K562 (cell line): ENCODE results near the gene E2F2. TPM values are rescaled to one million over a fixed set of nuclear protein-coding genes. Genes with fewer than 3 reads are reported as not detected.

Experiments
- DPF2 ChIP-seq: fragments of 450-650 bp; IDR thresholded peaks from 2 replicates; pipeline ENCODE4 v1.6.1; 2016
- EP300 ChIP-seq: IDR thresholded peaks from 2 replicates; pipeline ENCODE4 v1.6.1; 2012; ENCODE audit warnings: low read length, improper control_type of control experiment
- NEUROD1 ChIP-seq: fragments of 150-350 bp; IDR thresholded peaks from 2 replicates; pipeline ENCODE4 v1.6.1; 2014; ENCODE audit warnings: borderline replicate concordance, low read length, low read depth; ENCODE audit not compliant: partially characterized antibody
- RB1 ChIP-seq: fragments of 450-650 bp; IDR thresholded peaks from 2 replicates; pipeline ENCODE4 v1.6.1; 2017; ENCODE audit warnings: low read depth, mild to moderate bottlenecking
- SMARCE1 ChIP-seq: fragments of 450-650 bp; IDR thresholded peaks from 2 replicates; pipeline ENCODE4 v1.7.1; 2016; ENCODE audit warnings: mild to moderate bottlenecking
- ZNF143 ChIP-seq: sonication (generic); formaldehyde crosslinking; IDR thresholded peaks from 2 replicates; pipeline ENCODE4 v1.9.0; 2022; ENCODE audit warnings: mild to moderate bottlenecking, missing genetic modification reagents
- polyA plus RNA-seq, 8 experiments: library from polyadenylated mRNA; depleted of rRNA in 4 of 8; stranded (reverse) in 5 of 8; unstranded in 3 of 8; fragments of >200 nt; fragmentation: Nextera tagmentation in 2 of 8; fragmentation: Illumina TruSeq in 1 of 8; extraction: Ambion mirVana in 2 of 8; extraction: Trizol in 1 of 8; gene quantifications; 2 replicates each; pipeline versions ENCODE4 v1.2.1 to v1.2.3, GENCODE V29; 2011 to 2014; ENCODE audit warnings: inconsistent platforms in 1 of 8, missing spikeins in 1 of 8
- total RNA-seq, 7 experiments: library from RNA; depleted of rRNA in 6 of 7; stranded (reverse); fragments of >200 nt in 6 of 7; fragmentation: Illumina TruSeq in 2 of 7; extraction: Trizol in 2 of 7; gene quantifications; 2 replicates each; pipeline versions ENCODE4 v1.2.1 to v1.2.3, GENCODE V29; 2011 to 2021; ENCODE audit warnings: low replicate concordance in 1 of 7
- TF ChIP-seq, protein P1 (sequence below): sonication (generic); formaldehyde crosslinking; IDR thresholded peaks from 2 replicates; pipeline ENCODE4 v1.8.0; 2023; ENCODE audit warnings: missing genetic modification reagents, mild to moderate bottlenecking, borderline replicate concordance
- TF ChIP-seq, protein P2 (sequence below): fragments of 450-650 bp; formaldehyde crosslinking; conservative IDR thresholded peaks from 2 replicates; pipeline ENCODE4 v1.4.0; 2022; ENCODE audit warnings: mild to moderate bottlenecking, missing genetic modification characterization
- TF ChIP-seq, protein P3 (sequence below), 2 experiments: IDR thresholded peaks; 2 replicates each; pipeline ENCODE4 v1.6.1; 2011; ENCODE audit warnings: borderline replicate concordance in 1 of 2, control low read depth in 1 of 2, low read depth in 1 of 2, low read length in 1 of 2, mild to moderate bottlenecking in 1 of 2, mixed read lengths in 1 of 2, moderate library complexity in 1 of 2; ENCODE audit not compliant: insufficient read depth in 1 of 2, insufficient read length in 1 of 2, poor library complexity in 1 of 2, severe bottlenecking in 1 of 2; ENCODE audit errors: extremely low read depth in 1 of 2
- TF ChIP-seq, protein P4 (sequence below): fragments of 450-650 bp; formaldehyde crosslinking; IDR thresholded peaks from 2 replicates; pipeline ENCODE4 v1.4.0; 2020; ENCODE audit warnings: mild to moderate bottlenecking, moderate library complexity
- TF ChIP-seq, protein P5 (sequence below): fragments of 450-650 bp; formaldehyde crosslinking; IDR thresholded peaks from 2 replicates; pipeline ENCODE4 v1.4.0; 2020; ENCODE audit warnings: mild to moderate bottlenecking, moderate library complexity
- TF ChIP-seq, protein P6 (sequence below): fragments of 250-450 bp; sonication (Bioruptor Pico); IDR thresholded peaks from 2 replicates; pipeline ENCODE4 v1.5.0; 2020; ENCODE audit warnings: mild to moderate bottlenecking, borderline replicate concordance

The E2F2 gene
- total and polyA plus RNA-seq, 9 of the 15 experiments (the other 6 are each of a cell fraction or from before 2014, with no cell fraction given): 3.1 to 25.3 (median 11.4) TPM

DNA sequence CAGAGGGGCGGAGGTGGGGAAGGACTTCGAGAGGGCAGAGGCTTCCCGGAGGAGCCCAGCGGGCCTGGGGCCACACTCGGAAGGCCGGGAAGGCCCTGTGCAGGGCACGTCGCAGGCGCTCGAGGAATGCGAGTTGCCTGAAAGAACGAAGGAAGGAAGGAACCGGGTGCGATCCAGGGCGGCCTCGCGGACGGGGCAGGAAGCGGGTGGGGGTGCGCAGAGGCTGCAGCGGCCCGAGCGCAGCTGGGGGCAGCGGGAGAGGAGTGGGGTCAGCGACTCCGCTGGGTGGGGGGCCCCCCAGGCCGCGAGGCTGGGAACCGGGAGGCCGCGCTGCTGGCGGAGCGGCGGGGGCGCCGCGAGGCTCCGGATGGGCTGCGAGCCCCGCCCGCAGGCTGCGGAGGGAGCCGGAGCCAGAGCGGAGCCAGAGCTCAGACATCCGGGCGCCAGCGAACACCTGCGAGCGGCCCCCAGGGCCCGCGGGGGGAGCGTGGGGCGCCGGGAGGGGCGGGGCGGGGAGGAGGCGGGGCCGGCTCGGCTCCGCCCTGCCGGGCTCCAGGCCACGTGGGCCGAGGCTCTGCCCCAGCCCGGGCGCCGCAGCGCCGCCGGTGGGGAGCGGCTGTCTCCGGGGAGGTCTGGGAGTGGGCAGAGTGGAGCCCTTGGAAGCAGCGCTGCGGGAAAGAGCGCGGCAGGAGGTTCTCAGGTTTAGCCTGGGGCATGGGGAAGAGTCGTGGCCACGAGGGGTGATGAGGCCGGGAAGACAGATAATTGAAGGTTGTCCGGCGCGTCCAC, 23.6 kb upstream of the E2F2 start (continued):
- TF ChIP-seq, protein P1, sequence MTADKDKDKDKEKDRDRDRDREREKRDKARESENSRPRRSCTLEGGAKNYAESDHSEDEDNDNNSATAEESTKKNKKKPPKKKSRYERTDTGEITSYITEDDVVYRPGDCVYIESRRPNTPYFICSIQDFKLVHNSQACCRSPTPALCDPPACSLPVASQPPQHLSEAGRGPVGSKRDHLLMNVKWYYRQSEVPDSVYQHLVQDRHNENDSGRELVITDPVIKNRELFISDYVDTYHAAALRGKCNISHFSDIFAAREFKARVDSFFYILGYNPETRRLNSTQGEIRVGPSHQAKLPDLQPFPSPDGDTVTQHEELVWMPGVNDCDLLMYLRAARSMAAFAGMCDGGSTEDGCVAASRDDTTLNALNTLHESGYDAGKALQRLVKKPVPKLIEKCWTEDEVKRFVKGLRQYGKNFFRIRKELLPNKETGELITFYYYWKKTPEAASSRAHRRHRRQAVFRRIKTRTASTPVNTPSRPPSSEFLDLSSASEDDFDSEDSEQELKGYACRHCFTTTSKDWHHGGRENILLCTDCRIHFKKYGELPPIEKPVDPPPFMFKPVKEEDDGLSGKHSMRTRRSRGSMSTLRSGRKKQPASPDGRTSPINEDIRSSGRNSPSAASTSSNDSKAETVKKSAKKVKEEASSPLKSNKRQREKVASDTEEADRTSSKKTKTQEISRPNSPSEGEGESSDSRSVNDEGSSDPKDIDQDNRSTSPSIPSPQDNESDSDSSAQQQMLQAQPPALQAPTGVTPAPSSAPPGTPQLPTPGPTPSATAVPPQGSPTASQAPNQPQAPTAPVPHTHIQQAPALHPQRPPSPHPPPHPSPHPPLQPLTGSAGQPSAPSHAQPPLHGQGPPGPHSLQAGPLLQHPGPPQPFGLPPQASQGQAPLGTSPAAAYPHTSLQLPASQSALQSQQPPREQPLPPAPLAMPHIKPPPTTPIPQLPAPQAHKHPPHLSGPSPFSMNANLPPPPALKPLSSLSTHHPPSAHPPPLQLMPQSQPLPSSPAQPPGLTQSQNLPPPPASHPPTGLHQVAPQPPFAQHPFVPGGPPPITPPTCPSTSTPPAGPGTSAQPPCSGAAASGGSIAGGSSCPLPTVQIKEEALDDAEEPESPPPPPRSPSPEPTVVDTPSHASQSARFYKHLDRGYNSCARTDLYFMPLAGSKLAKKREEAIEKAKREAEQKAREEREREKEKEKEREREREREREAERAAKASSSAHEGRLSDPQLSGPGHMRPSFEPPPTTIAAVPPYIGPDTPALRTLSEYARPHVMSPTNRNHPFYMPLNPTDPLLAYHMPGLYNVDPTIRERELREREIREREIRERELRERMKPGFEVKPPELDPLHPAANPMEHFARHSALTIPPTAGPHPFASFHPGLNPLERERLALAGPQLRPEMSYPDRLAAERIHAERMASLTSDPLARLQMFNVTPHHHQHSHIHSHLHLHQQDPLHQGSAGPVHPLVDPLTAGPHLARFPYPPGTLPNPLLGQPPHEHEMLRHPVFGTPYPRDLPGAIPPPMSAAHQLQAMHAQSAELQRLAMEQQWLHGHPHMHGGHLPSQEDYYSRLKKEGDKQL (CRISPR knock-in tag): no peak
- TF ChIP-seq DPF2: 0 out of 2 replicates have a peak, but pooled peaks have one; percentile 4
- TF ChIP-seq, protein P2, sequence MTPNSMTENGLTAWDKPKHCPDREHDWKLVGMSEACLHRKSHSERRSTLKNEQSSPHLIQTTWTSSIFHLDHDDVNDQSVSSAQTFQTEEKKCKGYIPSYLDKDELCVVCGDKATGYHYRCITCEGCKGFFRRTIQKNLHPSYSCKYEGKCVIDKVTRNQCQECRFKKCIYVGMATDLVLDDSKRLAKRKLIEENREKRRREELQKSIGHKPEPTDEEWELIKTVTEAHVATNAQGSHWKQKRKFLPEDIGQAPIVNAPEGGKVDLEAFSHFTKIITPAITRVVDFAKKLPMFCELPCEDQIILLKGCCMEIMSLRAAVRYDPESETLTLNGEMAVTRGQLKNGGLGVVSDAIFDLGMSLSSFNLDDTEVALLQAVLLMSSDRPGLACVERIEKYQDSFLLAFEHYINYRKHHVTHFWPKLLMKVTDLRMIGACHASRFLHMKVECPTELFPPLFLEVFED (CRISPR knock-in tag): no peak
- peak; percentile 60 for TF ChIP-seq NEUROD1
- TF ChIP-seq, protein P3, sequence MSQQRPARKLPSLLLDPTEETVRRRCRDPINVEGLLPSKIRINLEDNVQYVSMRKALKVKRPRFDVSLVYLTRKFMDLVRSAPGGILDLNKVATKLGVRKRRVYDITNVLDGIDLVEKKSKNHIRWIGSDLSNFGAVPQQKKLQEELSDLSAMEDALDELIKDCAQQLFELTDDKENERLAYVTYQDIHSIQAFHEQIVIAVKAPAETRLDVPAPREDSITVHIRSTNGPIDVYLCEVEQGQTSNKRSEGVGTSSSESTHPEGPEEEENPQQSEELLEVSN (IDR thresholded peaks at IDR 0.05; ENCODE audit: borderline replicate concordance in 1 of 2, extremely low read depth in 1 of 2, insufficient read depth in 1 of 2, insufficient read length in 1 of 2, low read depth in 1 of 2, low read length in 1 of 2, poor library complexity in 1 of 2, severe bottlenecking in 1 of 2): peak; percentile 61 to 92
- peak; percentile 68 for TF ChIP-seq RB1
- TF ChIP-seq EP300: peak; percentile 54
- TF ChIP-seq SMARCE1: peak; percentile 59
- no peak for TF ChIP-seq ZNF143 (CRISPR knock-in tag)
- TF ChIP-seq, protein P4, sequence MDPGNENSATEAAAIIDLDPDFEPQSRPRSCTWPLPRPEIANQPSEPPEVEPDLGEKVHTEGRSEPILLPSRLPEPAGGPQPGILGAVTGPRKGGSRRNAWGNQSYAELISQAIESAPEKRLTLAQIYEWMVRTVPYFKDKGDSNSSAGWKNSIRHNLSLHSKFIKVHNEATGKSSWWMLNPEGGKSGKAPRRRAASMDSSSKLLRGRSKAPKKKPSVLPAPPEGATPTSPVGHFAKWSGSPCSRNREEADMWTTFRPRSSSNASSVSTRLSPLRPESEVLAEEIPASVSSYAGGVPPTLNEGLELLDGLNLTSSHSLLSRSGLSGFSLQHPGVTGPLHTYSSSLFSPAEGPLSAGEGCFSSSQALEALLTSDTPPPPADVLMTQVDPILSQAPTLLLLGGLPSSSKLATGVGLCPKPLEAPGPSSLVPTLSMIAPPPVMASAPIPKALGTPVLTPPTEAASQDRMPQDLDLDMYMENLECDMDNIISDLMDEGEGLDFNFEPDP (CRISPR knock-in tag): no peak
- TF ChIP-seq, protein P5, sequence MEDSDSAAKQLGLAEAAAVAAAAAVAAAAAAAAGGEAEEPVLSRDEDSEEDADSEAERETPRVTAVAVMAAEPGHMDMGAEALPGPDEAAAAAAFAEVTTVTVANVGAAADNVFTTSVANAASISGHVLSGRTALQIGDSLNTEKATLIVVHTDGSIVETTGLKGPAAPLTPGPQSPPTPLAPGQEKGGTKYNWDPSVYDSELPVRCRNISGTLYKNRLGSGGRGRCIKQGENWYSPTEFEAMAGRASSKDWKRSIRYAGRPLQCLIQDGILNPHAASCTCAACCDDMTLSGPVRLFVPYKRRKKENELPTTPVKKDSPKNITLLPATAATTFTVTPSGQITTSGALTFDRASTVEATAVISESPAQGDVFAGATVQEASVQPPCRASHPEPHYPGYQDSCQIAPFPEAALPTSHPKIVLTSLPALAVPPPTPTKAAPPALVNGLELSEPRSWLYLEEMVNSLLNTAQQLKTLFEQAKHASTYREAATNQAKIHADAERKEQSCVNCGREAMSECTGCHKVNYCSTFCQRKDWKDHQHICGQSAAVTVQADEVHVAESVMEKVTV: no peak
- TF ChIP-seq, protein P6, sequence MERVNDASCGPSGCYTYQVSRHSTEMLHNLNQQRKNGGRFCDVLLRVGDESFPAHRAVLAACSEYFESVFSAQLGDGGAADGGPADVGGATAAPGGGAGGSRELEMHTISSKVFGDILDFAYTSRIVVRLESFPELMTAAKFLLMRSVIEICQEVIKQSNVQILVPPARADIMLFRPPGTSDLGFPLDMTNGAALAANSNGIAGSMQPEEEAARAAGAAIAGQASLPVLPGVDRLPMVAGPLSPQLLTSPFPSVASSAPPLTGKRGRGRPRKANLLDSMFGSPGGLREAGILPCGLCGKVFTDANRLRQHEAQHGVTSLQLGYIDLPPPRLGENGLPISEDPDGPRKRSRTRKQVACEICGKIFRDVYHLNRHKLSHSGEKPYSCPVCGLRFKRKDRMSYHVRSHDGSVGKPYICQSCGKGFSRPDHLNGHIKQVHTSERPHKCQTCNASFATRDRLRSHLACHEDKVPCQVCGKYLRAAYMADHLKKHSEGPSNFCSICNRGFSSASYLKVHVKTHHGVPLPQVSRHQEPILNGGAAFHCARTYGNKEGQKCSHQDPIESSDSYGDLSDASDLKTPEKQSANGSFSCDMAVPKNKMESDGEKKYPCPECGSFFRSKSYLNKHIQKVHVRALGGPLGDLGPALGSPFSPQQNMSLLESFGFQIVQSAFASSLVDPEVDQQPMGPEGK: no peak
